ENCODE results near the gene RPS6KA3.
"Not testable (repeated sequence)": the region's sequence is repeated elsewhere in the genome, so short reads cannot be mapped to it uniquely, and the experiment has no call there.

Gene RPS6KA3

DNA sequence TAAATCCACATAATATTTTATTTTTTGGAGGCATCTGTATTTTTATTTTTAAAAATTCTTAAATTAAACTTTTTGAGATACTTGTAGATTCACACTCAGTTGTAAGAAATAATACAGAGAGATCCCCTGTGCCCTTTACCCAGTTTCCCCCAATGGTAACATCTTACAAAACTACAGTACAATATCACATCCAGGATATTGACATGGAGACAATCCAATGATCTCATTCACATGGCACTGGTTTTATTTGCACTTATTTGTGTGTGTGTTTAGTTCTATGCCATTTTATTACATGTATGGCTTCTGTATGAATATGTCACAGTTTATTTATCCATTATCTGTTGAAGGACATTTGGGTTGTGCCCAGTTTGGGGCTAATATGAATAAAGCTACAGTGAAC is 89.6 kb downstream of the RPS6KA3 start:
- ATAC-seq = no peak
- TF ChIP-seq TCF4 (CRISPR knock-in tag; IDR thresholded peaks at IDR 0.05; ENCODE audit: borderline replicate concordance) (no peak), BACH2 (CRISPR knock-in tag; IDR thresholded peaks at IDR 0.05; ENCODE audit: borderline replicate concordance) (no peak), ESRRG (CRISPR knock-in tag; IDR thresholded peaks at IDR 0.05) (no peak), CSDC2 (CRISPR knock-in tag; IDR thresholded peaks at IDR 0.05) (no peak), GLIS3 (CRISPR knock-in tag; IDR thresholded peaks at IDR 0.05) (no peak), OSR1 (CRISPR knock-in tag; IDR thresholded peaks at IDR 0.05) (no peak), ZFP3 (CRISPR knock-in tag; IDR thresholded peaks at IDR 0.05) (no peak), TOX (CRISPR knock-in tag; IDR thresholded peaks at IDR 0.05; ENCODE audit: borderline replicate concordance) (no peak)
- TF ChIP-seq, protein P1, sequence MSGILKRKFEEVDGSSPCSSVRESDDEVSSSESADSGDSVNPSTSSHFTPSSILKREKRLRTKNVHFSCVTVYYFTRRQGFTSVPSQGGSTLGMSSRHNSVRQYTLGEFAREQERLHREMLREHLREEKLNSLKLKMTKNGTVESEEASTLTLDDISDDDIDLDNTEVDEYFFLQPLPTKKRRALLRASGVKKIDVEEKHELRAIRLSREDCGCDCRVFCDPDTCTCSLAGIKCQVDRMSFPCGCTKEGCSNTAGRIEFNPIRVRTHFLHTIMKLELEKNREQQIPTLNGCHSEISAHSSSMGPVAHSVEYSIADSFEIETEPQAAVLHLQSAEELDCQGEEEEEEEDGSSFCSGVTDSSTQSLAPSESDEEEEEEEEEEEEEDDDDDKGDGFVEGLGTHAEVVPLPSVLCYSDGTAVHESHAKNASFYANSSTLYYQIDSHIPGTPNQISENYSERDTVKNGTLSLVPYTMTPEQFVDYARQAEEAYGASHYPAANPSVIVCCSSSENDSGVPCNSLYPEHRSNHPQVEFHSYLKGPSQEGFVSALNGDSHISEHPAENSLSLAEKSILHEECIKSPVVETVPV (CRISPR knock-in tag; IDR thresholded peaks at IDR 0.05) = no peak
- TF ChIP-seq, protein P2, sequence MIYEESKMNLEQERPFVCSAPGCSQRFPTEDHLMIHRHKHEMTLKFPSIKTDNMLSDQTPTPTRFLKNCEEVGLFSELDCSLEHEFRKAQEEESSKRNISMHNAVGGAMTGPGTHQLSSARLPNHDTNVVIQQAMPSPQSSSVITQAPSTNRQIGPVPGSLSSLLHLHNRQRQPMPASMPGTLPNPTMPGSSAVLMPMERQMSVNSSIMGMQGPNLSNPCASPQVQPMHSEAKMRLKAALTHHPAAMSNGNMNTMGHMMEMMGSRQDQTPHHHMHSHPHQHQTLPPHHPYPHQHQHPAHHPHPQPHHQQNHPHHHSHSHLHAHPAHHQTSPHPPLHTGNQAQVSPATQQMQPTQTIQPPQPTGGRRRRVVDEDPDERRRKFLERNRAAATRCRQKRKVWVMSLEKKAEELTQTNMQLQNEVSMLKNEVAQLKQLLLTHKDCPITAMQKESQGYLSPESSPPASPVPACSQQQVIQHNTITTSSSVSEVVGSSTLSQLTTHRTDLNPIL (CRISPR knock-in tag; IDR thresholded peaks at IDR 0.05; ENCODE audit: low read depth) = no peak

DNA sequence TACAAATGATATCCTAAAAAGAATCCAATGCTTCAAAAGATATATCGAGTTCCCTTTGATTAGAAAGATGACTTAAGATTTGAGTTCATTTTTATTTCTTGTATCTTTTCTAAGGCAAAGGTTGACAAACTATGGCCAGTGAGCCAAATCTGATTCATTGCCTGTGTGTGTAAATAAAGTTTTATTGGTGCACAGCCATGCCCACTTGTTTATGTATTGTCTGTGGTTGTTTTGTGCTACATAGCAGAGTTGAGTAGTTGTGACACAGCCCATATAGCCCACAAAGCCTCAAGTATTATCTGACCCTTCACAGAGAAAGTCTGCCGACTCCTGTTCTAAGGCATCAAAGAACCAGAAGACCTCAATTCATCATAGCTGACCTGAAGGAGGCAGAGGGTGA is 92.9 kb downstream of the RPS6KA3 start:
- ATAC-seq = no peak
- TF ChIP-seq ZFP3 (CRISPR knock-in tag; IDR thresholded peaks at IDR 0.05) (no peak), ZNF70 (CRISPR knock-in tag; IDR thresholded peaks at IDR 0.05) (no peak), OSR1 (CRISPR knock-in tag; IDR thresholded peaks at IDR 0.05) (no peak), GLIS3 (CRISPR knock-in tag; IDR thresholded peaks at IDR 0.05) (no peak), ZFP30 (CRISPR knock-in tag; IDR thresholded peaks at IDR 0.05) (no peak), ZNF8 (CRISPR knock-in tag; IDR thresholded peaks at IDR 0.05) (no peak)
- TF ChIP-seq, protein P2 (CRISPR knock-in tag; IDR thresholded peaks at IDR 0.05; ENCODE audit: low read depth) = no peak

DNA sequence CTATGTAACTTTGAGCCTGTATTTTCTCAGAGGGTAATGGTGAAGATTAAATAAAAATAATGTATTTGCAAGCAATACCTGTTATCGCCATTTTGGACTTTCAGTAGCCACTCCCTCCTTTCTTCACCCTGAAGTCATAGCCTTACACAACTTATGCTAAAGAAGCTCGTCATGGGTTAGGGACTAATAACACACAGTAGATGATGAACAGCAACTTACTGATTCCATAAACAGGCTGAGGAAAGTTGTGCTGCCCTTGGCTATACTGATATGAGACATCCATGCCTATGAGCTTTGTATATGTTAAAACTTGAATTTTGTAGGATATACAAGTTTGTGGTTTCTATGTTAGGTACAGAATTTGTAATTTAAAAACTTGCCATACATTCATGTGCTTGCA is 93.4 kb downstream of the RPS6KA3 start:
- TF ChIP-seq ZFP30 (CRISPR knock-in tag; IDR thresholded peaks at IDR 0.05) = no peak
- ATAC-seq = no peak

DNA sequence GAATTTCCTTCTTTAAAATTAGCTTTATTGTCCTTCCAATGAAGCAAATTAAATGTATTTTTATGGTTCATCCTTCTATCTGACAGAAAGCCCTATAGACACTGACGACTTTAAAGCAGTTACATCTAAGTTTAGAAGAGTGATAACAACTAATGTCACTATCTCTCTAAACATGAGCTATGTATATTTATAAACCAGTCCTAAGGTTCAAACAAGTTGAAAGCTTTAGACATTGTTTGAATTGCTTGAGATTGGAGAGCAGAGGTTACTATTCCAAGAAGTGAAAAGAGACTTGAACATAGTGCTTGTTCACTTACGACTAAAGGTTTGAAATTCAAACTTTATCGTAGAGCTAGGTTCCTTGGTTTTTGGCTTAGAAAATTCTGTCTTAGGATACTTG is 94.8 kb downstream of the RPS6KA3 start:
- ATAC-seq = no peak

DNA sequence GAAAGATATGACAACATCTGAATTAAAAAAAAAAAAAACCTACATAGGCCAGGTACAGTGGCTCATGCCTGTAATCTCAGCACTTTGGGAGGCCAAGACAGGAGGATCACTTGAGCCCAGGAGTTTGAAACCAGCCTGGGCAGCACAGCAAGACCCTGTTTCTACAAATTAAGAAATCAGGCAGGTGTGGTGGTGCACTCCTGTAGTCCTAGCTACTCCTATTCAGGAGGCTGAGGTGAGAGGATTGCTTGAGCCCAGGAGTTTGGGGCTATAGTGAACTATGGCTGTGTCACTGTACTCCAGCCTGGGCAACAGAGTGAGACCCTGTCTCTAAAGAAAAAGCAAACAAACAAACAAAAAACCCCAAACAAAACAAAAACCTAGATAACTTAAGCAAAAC is 104.2 kb downstream of the RPS6KA3 start:
- not testable (repeated sequence) for ATAC-seq

More for the DNA sequence above, 94.8 kb downstream of the RPS6KA3 start:
- TF ChIP-seq, protein P3, sequence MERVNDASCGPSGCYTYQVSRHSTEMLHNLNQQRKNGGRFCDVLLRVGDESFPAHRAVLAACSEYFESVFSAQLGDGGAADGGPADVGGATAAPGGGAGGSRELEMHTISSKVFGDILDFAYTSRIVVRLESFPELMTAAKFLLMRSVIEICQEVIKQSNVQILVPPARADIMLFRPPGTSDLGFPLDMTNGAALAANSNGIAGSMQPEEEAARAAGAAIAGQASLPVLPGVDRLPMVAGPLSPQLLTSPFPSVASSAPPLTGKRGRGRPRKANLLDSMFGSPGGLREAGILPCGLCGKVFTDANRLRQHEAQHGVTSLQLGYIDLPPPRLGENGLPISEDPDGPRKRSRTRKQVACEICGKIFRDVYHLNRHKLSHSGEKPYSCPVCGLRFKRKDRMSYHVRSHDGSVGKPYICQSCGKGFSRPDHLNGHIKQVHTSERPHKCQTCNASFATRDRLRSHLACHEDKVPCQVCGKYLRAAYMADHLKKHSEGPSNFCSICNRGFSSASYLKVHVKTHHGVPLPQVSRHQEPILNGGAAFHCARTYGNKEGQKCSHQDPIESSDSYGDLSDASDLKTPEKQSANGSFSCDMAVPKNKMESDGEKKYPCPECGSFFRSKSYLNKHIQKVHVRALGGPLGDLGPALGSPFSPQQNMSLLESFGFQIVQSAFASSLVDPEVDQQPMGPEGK (CRISPR knock-in tag; IDR thresholded peaks at IDR 0.05; ENCODE audit: borderline replicate concordance) = no peak
- TF ChIP-seq TOX (CRISPR knock-in tag; IDR thresholded peaks at IDR 0.05; ENCODE audit: borderline replicate concordance) = no peak
- no peak for TF ChIP-seq ZFP30 (CRISPR knock-in tag; IDR thresholded peaks at IDR 0.05)
- TF ChIP-seq, protein P2 (CRISPR knock-in tag; IDR thresholded peaks at IDR 0.05; ENCODE audit: low read depth) = no peak
- no peak for TF ChIP-seq BACH2 (CRISPR knock-in tag; IDR thresholded peaks at IDR 0.05; ENCODE audit: borderline replicate concordance)
- TF ChIP-seq ZNF565 (CRISPR knock-in tag; conservative IDR thresholded peaks at IDR 0.05; ENCODE audit: low read depth) = no peak
- TF ChIP-seq, protein P4, sequence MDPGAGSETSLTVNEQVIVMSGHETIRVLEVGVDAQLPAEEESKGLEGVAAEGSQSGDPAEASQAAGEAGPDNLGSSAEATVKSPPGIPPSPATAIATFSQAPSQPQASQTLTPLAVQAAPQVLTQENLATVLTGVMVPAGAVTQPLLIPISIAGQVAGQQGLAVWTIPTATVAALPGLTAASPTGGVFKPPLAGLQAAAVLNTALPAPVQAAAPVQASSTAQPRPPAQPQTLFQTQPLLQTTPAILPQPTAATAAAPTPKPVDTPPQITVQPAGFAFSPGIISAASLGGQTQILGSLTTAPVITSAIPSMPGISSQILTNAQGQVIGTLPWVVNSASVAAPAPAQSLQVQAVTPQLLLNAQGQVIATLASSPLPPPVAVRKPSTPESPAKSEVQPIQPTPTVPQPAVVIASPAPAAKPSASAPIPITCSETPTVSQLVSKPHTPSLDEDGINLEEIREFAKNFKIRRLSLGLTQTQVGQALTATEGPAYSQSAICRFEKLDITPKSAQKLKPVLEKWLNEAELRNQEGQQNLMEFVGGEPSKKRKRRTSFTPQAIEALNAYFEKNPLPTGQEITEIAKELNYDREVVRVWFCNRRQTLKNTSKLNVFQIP (CRISPR knock-in tag; IDR thresholded peaks at IDR 0.05; ENCODE audit: borderline replicate concordance, low read depth) = no peak
- TF ChIP-seq ARNTL (CRISPR knock-in tag; IDR thresholded peaks at IDR 0.05; ENCODE audit: borderline replicate concordance, low read depth) = no peak
- TF ChIP-seq ZNF8 (CRISPR knock-in tag; IDR thresholded peaks at IDR 0.05) = no peak
- TF ChIP-seq ZNF70 (CRISPR knock-in tag; IDR thresholded peaks at IDR 0.05) = no peak
- TF ChIP-seq SNAI2 (CRISPR knock-in tag; IDR thresholded peaks at IDR 0.05) = no peak
- TF ChIP-seq PPARA (CRISPR knock-in tag; IDR thresholded peaks at IDR 0.05; ENCODE audit: borderline replicate concordance) = no peak
- TF ChIP-seq, protein P1 (CRISPR knock-in tag; IDR thresholded peaks at IDR 0.05) = no peak
- TF ChIP-seq OSR1 (CRISPR knock-in tag; IDR thresholded peaks at IDR 0.05) = no peak
